Hematopoietic multipotent progenitor cell treated with erythropoietin and hydrocortisone succinate and interleukin-3 and kit ligand, for 6 days (in vitro differentiated cells): Measurements from ENCODE around the gene TNNI3.
"Not testable (repeated sequence)": the region's sequence is repeated elsewhere in the genome, so short reads cannot be mapped to it uniquely, and the experiment has no call there.

ENCODE experiments used
- DNase-seq: peaks from one replicate; pipeline ENCODE4 v3.0.0-alpha.2; 2015

Gene TNNI3

GRCh38 chr19:55111238-55111831 lies 46.2 kb downstream of the TNNI3 start:
- DNase-seq, result no peak

GRCh38 chr19:55109527-55110291 lies 47.8 kb downstream of the TNNI3 start:
- no peak for DNase-seq

- DNase-seq, result not testable (repeated sequence)
Measured at GRCh38 chr19:55107252-55107651, 50.3 kb downstream of the TNNI3 start.

- no peak for DNase-seq
Measured at GRCh38 chr19:55106591-55106990, 50.9 kb downstream of the TNNI3 start.

GRCh38 chr19:55105237-55105636 lies 52.3 kb downstream of the TNNI3 start:
- DNase-seq, result no peak

- no peak for DNase-seq
Measured at GRCh38 chr19:55103190-55103589, 54.3 kb downstream of the TNNI3 start.
